Uterus (tissue), 4 donors: Measurements from ENCODE around the gene AZU1. TPM values are rescaled to one million over a fixed set of nuclear protein-coding genes. Genes with fewer than 3 reads are reported as not detected.

ENCODE experiments used
- DNase-seq, 2 donors: peaks; one replicate each; pipeline ENCODE4 v3.0.0-alpha.2; 2019 to 2020
- H3K27ac ChIP-seq, 2 donors: fragments of 200-600 bp; sonication (generic); 1 replicate in 1 of 2; 2 replicates in 1 of 2; pipeline ENCODE4 v1.5.1; 2016 to 2018
- H3K27me3 ChIP-seq, 2 donors: fragments of 200-600 bp; sonication (generic); one replicate each; pipeline ENCODE4 v1.5.1; 2018 to 2019; ENCODE audit warnings: control low read depth in 1 of 2
- H3K36me3 ChIP-seq, 2 donors: fragments of 200-600 bp; sonication (generic); one replicate each; pipeline ENCODE4 v1.5.1; 2019; ENCODE audit warnings: control low read depth in 1 of 2
- H3K4me1 ChIP-seq, 2 donors: fragments of 200-600 bp; sonication (generic); one replicate each; pipeline ENCODE4 v1.5.1; 2018 to 2019; ENCODE audit warnings: control low read depth in 1 of 2
- H3K4me3 ChIP-seq, 2 donors: fragments of 200-600 bp; sonication (generic); 1 replicate in 1 of 2; 2 replicates in 1 of 2; pipeline ENCODE4 v1.5.1; 2018 to 2019; ENCODE audit warnings: mild to moderate bottlenecking in 1 of 2
- H3K9me3 ChIP-seq, 2 donors: fragments of 200-600 bp; sonication (generic); one replicate each; pipeline ENCODE4 v1.5.1; 2019; ENCODE audit warnings: control low read depth in 1 of 2
- POLR2A ChIP-seq, 2 donors: fragments of 450-650 bp; IDR thresholded peaks; one replicate each; pipeline ENCODE4 v1.6.1; 2016; ENCODE audit warnings: antibody characterized with exemption in 2 of 2, mild to moderate bottlenecking in 1 of 2, moderate library complexity in 1 of 2
- intact Hi-C: fragments of 100-400 bp; cut with DNase I; formaldehyde crosslinking; loops from one replicate; pipeline ENCODE4 v1.15.1; 2023; ENCODE audit warnings: low total_unique reads
- total RNA-seq, 4 donors: library from RNA; depleted of rRNA in 3 of 4; stranded (reverse); fragments of >200 nt in 3 of 4; gene quantifications; one replicate each; pipeline versions ENCODE4 v1.1.0 to v1.2.4, GENCODE V29; 2014 to 2023
- TF ChIP-seq, protein P1 (sequence below), 4 experiments: fragments of 200-600 bp in 2 of 4; fragments of 450-650 bp in 2 of 4; sonication (generic) in 2 of 4; IDR thresholded peaks; one replicate each; pipeline ENCODE4 v1.5.1; 2016 to 2019; ENCODE audit warnings: antibody characterized with exemption in 4 of 4, mild to moderate bottlenecking in 2 of 4, moderate library complexity in 1 of 4
- donor health status: DM: yes; HTN: yes; CAD: no.

AZU1 gene
- total RNA-seq, 4 donors from 2014 or later, result 0.85 to 2.6 TPM; not detected in 2

DNA sequence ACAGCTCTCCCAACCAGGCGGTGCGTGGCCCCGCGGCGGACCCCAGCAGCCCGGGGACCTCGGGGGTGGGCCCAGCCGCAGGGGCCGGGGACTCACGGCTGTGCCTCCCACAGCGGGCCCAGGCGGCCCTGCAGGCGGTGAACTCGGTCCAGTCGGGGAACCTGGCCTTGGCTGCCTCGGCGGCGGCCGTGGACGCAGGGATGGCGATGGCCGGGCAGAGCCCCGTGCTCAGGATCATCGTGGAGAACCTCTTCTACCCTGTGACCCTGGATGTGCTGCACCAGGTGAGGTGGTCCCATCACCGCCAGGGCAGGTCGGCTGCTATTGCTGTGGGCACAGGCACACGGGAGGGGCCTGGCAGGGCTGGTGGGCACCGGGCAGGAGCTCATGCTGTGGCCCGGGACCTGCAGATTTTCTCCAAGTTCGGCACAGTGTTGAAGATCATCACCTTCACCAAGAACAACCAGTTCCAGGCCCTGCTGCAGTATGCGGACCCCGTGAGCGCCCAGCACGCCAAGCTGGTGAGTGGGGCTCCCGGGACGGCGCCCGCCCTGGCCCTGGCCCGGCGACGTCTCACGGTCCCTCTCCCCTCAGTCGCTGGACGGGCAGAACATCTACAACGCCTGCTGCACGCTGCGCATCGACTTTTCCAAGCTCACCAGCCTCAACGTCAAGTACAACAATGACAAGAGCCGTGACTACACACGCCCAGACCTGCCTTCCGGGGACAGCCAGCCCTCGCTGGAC, 23.0 kb upstream of the AZU1 start:
- no peaks in the 10 kb centered on the region for H3K36me3 ChIP-seq
- H3K27me3 ChIP-seq, result no peaks in the 10 kb centered on the region
- no peak overlapping the region for H3K27ac ChIP-seq
- no peak overlapping the region for H3K4me3 ChIP-seq
- no peak for DNase-seq
- peaks cover 21 to 34% of the 10 kb centered on the region in 2 donors for H3K4me1 ChIP-seq
- H3K9me3 ChIP-seq, result no peaks in the 10 kb centered on the region
- intact Hi-C loops, result no loop called here
- TF ChIP-seq, protein P1, sequence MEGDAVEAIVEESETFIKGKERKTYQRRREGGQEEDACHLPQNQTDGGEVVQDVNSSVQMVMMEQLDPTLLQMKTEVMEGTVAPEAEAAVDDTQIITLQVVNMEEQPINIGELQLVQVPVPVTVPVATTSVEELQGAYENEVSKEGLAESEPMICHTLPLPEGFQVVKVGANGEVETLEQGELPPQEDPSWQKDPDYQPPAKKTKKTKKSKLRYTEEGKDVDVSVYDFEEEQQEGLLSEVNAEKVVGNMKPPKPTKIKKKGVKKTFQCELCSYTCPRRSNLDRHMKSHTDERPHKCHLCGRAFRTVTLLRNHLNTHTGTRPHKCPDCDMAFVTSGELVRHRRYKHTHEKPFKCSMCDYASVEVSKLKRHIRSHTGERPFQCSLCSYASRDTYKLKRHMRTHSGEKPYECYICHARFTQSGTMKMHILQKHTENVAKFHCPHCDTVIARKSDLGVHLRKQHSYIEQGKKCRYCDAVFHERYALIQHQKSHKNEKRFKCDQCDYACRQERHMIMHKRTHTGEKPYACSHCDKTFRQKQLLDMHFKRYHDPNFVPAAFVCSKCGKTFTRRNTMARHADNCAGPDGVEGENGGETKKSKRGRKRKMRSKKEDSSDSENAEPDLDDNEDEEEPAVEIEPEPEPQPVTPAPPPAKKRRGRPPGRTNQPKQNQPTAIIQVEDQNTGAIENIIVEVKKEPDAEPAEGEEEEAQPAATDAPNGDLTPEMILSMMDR (IDR thresholded peaks at IDR 0.05), result no peak
- TF ChIP-seq POLR2A (IDR thresholded peaks at IDR 0.05), result no peak

DNA sequence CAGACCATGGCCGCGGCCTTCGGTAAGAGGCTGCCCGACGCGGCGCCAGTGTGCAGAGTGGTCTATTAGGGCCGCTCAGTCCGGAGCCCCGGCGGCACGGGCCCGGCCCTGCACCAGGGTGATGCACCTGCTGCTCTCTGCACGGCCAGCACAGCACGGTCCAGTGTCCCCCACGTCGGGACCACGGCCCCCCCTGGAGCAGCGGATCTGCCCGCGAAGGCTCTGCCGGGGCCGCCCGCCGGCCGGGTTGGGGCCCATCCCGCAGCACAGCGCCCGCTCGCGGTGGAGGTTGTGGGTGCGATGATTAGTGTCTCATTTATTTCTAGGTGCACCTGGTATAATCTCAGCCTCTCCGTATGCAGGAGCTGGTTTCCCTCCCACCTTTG, 22.5 kb upstream of the AZU1 start:
- Histone ChIP-seq H3K27ac (no peak overlapping the region), H3K36me3 (no peaks in the 10 kb centered on the region), H3K27me3 (no peaks in the 10 kb centered on the region), H3K9me3 (no peaks in the 10 kb centered on the region), H3K4me3 (no peak overlapping the region), H3K4me1 (peaks cover 21 to 29% of the 10 kb centered on the region in 2 donors)
- no peak for DNase-seq
- TF ChIP-seq, protein P1 (IDR thresholded peaks at IDR 0.05), result no peak
- TF ChIP-seq POLR2A (IDR thresholded peaks at IDR 0.05), result no peak
- intact Hi-C loops, result no loop called here

DNA sequence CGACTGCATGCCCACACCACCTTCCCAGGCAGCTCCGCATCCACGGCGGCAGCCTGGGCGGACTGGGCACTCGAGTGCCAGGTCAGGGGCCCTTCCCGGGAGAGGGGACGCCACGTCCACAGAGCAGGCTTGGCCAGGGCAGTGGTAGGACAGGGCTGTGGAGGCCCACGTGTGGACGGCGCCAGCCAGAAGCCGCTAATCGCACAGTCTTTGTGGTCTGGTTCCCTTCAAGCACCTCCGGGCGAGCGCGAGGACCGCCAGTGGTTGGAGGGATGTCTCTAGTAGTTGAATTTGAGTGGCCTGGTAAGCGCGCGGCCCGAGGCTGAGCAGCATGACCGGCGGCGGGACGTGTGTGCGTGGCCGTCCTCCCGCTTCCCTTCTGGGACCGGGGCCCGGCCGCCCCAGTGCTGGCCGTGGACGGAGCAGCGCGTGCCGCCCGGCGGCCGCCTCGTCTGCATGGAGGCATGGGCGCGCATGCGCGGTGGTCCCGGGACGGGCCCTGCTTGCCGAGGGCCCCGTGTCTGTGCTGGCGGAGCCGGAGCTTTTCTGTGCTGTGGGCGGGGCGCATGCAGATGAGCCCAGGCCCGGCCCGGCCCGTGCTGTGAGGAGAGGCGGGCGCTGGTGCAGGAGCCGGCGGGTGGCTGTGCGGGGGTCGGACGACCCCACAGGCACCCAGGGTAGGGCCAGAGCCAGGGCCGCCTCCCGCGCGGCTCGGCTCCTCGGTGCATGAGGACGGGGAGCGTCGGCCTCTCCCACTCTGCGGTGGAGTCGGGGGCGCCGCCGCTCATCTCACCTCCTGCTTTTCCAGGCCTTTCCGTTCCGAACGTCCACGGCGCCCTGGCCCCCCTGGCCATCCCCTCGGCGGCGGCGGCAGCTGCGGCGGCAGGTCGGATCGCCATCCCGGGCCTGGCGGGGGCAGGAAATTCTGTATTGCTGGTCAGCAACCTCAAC, 21.8 kb upstream of the AZU1 start:
- no peak overlapping the region for H3K27ac ChIP-seq
- H3K4me1 ChIP-seq, result peaks cover 18 to 21% of the 10 kb centered on the region in 2 donors
- H3K27me3 ChIP-seq, result no peaks in the 10 kb centered on the region
- no peak for TF ChIP-seq POLR2A (IDR thresholded peaks at IDR 0.05)
- TF ChIP-seq, protein P1 (IDR thresholded peaks at IDR 0.05), result no peak
- no peaks in the 10 kb centered on the region for H3K9me3 ChIP-seq
- no peak for DNase-seq
- H3K4me3 ChIP-seq, result no peak overlapping the region
- intact Hi-C loops, result no loop called here
- H3K36me3 ChIP-seq, result no peaks in the 10 kb centered on the region

DNA sequence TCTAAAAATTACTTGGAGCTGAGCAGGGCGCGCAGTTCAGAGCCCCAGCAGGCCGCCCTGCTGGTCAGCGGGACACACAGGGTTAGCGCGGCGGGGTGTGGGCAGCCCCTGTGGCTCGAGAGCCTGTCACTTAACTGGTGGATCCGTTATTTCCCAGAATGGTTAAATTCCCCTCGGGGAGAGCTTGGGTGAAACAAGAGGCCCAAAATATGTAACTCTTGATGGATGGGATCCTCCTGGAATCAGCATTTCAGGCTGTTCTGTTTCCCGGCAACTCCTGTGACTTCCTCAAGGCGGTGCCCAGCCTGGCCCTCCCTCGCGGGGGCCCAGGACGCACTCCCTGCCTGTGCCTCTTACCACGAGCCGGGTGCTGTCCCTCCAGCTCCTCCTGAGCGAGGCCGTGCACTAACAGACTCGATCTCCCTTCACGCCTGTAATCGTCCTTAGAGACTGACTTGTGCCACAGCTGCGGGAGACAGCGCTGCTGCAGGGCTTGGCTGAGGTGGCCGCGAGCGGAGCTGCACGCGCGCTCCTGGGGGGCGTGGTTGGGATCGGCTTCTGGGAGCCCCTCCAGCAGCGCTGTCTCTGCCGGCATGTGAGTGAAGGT, 20.7 kb upstream of the AZU1 start:
- TF ChIP-seq, protein P1 (IDR thresholded peaks at IDR 0.05), result no peak
- Histone ChIP-seq H3K36me3 (no peaks in the 10 kb centered on the region), H3K9me3 (no peaks in the 10 kb centered on the region), H3K4me3 (no peak overlapping the region), H3K4me1 (peaks cover 7 to 12% of the 10 kb centered on the region in 2 donors), H3K27ac (no peak overlapping the region), H3K27me3 (no peaks in the 10 kb centered on the region)
- intact Hi-C loops, result no loop called here
- DNase-seq, result no peak
